HepG2 (cell line): ENCODE data around the gene UBQLN4. TPM values are rescaled to one million over a fixed set of nuclear protein-coding genes. Genes with fewer than 3 reads are reported as not detected.
A peak's percentile ranks its signal among the peaks of the same experiment; 100 is the strongest.

Experiments
- ARID3A ChIP-seq: IDR thresholded peaks from 2 replicates; pipeline ENCODE4 v1.6.1; 2012; ENCODE audit warnings: low read depth, low read length, improper control_type of control experiment
- DMAP1 ChIP-seq: IDR thresholded peaks from 2 replicates; pipeline ENCODE4 v1.6.1; 2016
- FOSL2 ChIP-seq: sonication (generic); formaldehyde crosslinking; IDR thresholded peaks from 2 replicates; pipeline ENCODE4 v1.4.0; 2020; ENCODE audit warnings: missing genetic modification reagents
- FOXO4 ChIP-seq: sonication (generic); formaldehyde crosslinking; conservative IDR thresholded peaks from 2 replicates; pipeline ENCODE4 v1.8.1; 2023; ENCODE audit warnings: missing genetic modification reagents
- HNRNPK ChIP-seq: fragments of 200-400 bp; formaldehyde crosslinking; IDR thresholded peaks from 2 replicates; pipeline ENCODE4 v1.6.1; 2018; ENCODE audit warnings: low read length, low read depth, moderate library complexity, mild to moderate bottlenecking; ENCODE audit not compliant: poor library complexity, severe bottlenecking
- JARID2 ChIP-seq: sonication (generic); formaldehyde crosslinking; IDR thresholded peaks from 2 replicates; pipeline ENCODE4 v1.8.1; 2023; ENCODE audit warnings: missing genetic modification reagents, inconsistent platforms; ENCODE audit not compliant: insufficient replicate concordance
- MAFG ChIP-seq: sonication (generic); formaldehyde crosslinking; IDR thresholded peaks from 2 replicates; pipeline ENCODE4 v1.5.1; 2020; ENCODE audit warnings: mild to moderate bottlenecking, missing genetic modification reagents
- NFYB ChIP-seq: sonication (generic); formaldehyde crosslinking; IDR thresholded peaks from 2 replicates; pipeline ENCODE4 v1.4.0; 2020; ENCODE audit warnings: missing genetic modification reagents
- NR0B2 ChIP-seq: sonication (generic); formaldehyde crosslinking; IDR thresholded peaks from 2 replicates; pipeline ENCODE4 v1.4.0; 2020; ENCODE audit warnings: mild to moderate bottlenecking, missing genetic modification reagents
- POGK ChIP-seq: sonication (generic); formaldehyde crosslinking; conservative IDR thresholded peaks from 2 replicates; pipeline ENCODE4 v1.8.0; 2022; ENCODE audit warnings: mild to moderate bottlenecking, moderate library complexity, missing genetic modification reagents
- RARA ChIP-seq: IDR thresholded peaks from 2 replicates; pipeline ENCODE4 v1.6.1; 2016; ENCODE audit warnings: missing genetic modification reagents, missing compliant biosample characterization
- SALL1 ChIP-seq: sonication (generic); formaldehyde crosslinking; IDR thresholded peaks from 2 replicates; pipeline ENCODE4 v1.8.0; 2022; ENCODE audit warnings: mild to moderate bottlenecking, missing genetic modification reagents
- SP5 ChIP-seq: IDR thresholded peaks from 2 replicates; pipeline ENCODE4 v1.6.1; 2016; ENCODE audit warnings: low read depth, borderline replicate concordance
- ZBED4 ChIP-seq: sonication (generic); formaldehyde crosslinking; IDR thresholded peaks from 2 replicates; pipeline ENCODE4 v1.4.0; 2020; ENCODE audit warnings: missing genetic modification reagents, borderline replicate concordance
- ZNF34 ChIP-seq: sonication (generic); formaldehyde crosslinking; IDR thresholded peaks from 2 replicates; pipeline ENCODE4 v1.4.0; 2020; ENCODE audit warnings: mild to moderate bottlenecking, missing genetic modification reagents, borderline replicate concordance
- ZNF451 ChIP-seq: sonication (generic); formaldehyde crosslinking; IDR thresholded peaks from 2 replicates; pipeline ENCODE4 v1.5.0; 2020; ENCODE audit warnings: mild to moderate bottlenecking, missing genetic modification reagents
- ZNF567 ChIP-seq: sonication (generic); formaldehyde crosslinking; IDR thresholded peaks from 2 replicates; pipeline ENCODE4 v1.8.1; 2023; ENCODE audit warnings: mild to moderate bottlenecking, missing genetic modification reagents, borderline replicate concordance
- ZNF644 ChIP-seq: IDR thresholded peaks from 2 replicates; pipeline ENCODE4 v1.6.1; 2016; ENCODE audit warnings: low read depth
- ZNF878 ChIP-seq: sonication (generic); formaldehyde crosslinking; IDR thresholded peaks from 2 replicates; pipeline ENCODE4 v1.8.1; 2023; ENCODE audit warnings: mild to moderate bottlenecking, missing genetic modification reagents, moderate library complexity
- polyA plus RNA-seq, 8 experiments: library from polyadenylated mRNA; depleted of rRNA in 3 of 8; stranded (reverse) in 7 of 8; unstranded in 1 of 8; fragments of >200 nt; fragmentation: Illumina TruSeq in 4 of 8; extraction: Trizol in 4 of 8; gene quantifications; 2 replicates each; pipeline versions ENCODE4 v1.2.1 to v1.2.3, GENCODE V29; 2011 to 2016; ENCODE audit warnings: low read depth in 4 of 8, missing spikeins in 1 of 8, mixed read lengths in 1 of 8; ENCODE audit not compliant: insufficient read depth in 1 of 8
- total RNA-seq, 5 experiments: library from RNA; depleted of rRNA; stranded (reverse); fragments of >200 nt; fragmentation: Illumina TruSeq; extraction: Trizol; gene quantifications; 2 replicates each; pipeline ENCODE4 v1.2.3, GENCODE V29; 2016; ENCODE audit warnings: low read depth in 1 of 5

Gene UBQLN4
- total and polyA plus RNA-seq, 2 of the 13 experiments (the other 11 are each of a cell fraction or from before 2014, with no cell fraction given): 31.5 to 39.8 TPM

GRCh38 chr1:156053768-156054499, at the start of gene UBQLN4 (continued):
- TF ChIP-seq ZNF451 (CRISPR knock-in tag) (no peak), SALL1 (CRISPR knock-in tag) (peak; percentile 3; the same call in 1 of the 2 replicates), NFYB (CRISPR knock-in tag) (no peak), ZNF644 (CRISPR knock-in tag) (no peak), DMAP1 (no peak), FOSL2 (CRISPR knock-in tag) (no peak), NR0B2 (CRISPR knock-in tag) (no peak; the same call in 1 of the 2 replicates), ZBED4 (CRISPR knock-in tag) (no peak), MAFG (no peak), ZNF34 (CRISPR knock-in tag) (no peak), HNRNPK (peak; percentile 78), FOXO4 (CRISPR knock-in tag) (no peak), JARID2 (CRISPR knock-in tag) (no peak), RARA (CRISPR knock-in tag) (peak; percentile 2; the same call in 1 of the 2 replicates), ZNF878 (0 out of 2 replicates have a peak, but pooled peaks have one; percentile 23), SP5 (0 out of 2 replicates have a peak, but pooled peaks have one; percentile 27), POGK (CRISPR knock-in tag) (peak; percentile 46; the same call in 1 of the 2 replicates), ZNF567 (CRISPR knock-in tag) (no peak), ARID3A (no peak)
